BJ (cell line): ENCODE measurements around the gene ULK3. TPM values are rescaled to one million over a fixed set of nuclear protein-coding genes. Genes with fewer than 3 reads are reported as not detected.

Experiments used
- CTCF ChIA-PET: fragments of 350-600 bp; formaldehyde crosslinking; extraction: SDS; loops from one replicate; lab custom pipeline; 2021; ENCODE audit warnings: antibody characterized with exemption, inconsistent platforms; lab: Yijun Ruan, JAX
- POLR2A ChIA-PET: fragments of 300-600 bp; sonication (Branson Sonifier 250); formaldehyde crosslinking; extraction: SDS; loops from one replicate; lab custom pipeline; 2021; ENCODE audit warnings: antibody characterized with exemption; lab: Charles Lee
- DNase-seq: peaks from one replicate; pipeline ENCODE4 v3.0.0-alpha.2; 2011; ENCODE audit warnings: low read depth
- H3K27me3 ChIP-seq: 2 replicates; pipeline ENCODE4 v1.6.0; 2011; ENCODE audit warnings: low read length; ENCODE audit not compliant: control insufficient read depth, insufficient read depth
- H3K36me3 ChIP-seq: 2 replicates; pipeline ENCODE4 v1.5.1; 2011; ENCODE audit warnings: low read length; ENCODE audit not compliant: control insufficient read depth, insufficient read depth
- H3K4me3 ChIP-seq: 2 replicates; pipeline ENCODE4 v1.5.1; 2011; ENCODE audit warnings: low read depth, mild to moderate bottlenecking, control low read depth, low read length
- polyA plus RNA-seq: library from polyadenylated mRNA; depleted of rRNA; stranded (reverse); fragments of >200 nt; gene quantifications from 2 replicates; pipeline ENCODE4 v1.2.3, GENCODE V29; 2011
- TF ChIP-seq, protein P1 (sequence below): IDR thresholded peaks from 2 replicates; pipeline ENCODE4 v1.5.1; 2011; ENCODE audit warnings: low read depth, mild to moderate bottlenecking, control low read depth, inconsistent platforms, low read length, moderate library complexity; ENCODE audit not compliant: insufficient read depth

Gene ULK3
- polyA plus RNA-seq, 1 experiment, result 20.1 TPM

DNA sequence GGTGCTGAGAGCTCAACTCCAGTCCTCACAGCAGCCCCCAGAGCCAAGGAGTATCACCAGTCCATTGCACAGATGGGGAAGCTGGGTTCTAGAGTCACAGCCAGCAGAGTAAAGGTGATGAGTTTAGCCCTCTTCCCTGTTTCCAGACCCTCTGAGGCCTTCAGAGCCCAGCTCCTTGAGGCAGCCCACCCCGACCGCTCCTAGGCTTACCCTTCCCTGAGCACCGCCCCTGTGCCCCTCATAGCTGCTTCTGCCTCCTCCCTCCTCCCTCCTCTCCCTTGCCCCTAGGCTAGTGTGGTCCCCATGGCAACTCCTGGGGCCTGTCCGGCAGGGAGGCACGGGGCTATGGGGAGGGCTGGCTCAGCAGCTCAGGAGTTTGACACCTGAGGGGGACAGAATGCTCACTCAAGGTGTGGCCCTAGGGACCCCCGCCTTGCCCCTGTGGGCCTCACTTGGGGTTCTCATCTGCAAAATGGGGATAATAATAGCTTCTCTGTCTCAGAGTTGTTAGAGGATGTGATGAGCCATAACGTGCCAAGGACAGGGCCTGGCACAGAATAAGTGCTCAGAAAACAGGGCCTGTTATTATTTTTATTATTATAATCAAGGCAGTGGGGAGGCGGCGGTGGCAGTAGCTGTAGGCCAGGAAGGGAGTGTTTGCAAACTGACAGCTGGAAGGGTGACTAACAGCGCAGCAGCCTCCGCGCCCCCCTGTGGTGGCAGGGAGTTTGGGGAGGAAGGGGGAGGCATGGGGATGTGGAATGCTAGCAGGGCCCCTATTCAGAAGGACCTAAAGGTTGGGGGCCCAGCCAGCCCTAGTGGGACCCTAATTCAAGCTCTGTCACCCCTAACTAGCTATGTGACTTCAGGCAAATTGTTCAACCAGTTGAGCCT, 49.6 kb downstream of the ULK3 start:
- no peak for DNase-seq
- H3K27me3 ChIP-seq, result no peaks in the 10 kb centered on the region
- ChIA-PET POLR2A (interaction anchor here (0.6 kb wide), 1 partner anchor 264 kb away, joined by 5 read pairs; no protein-coding TSS in a partner anchor), CTCF (interaction anchor here (0.6 to 9.7 kb wide), 9 partner anchors 12 to 162 kb away, joined by 3 to 62 read pairs (median 4); partner anchors contain the start of gene CSK)
- no peaks in the 10 kb centered on the region; the same call in 1 of the 2 replicates for H3K36me3 ChIP-seq
- H3K4me3 ChIP-seq, result no peak overlapping the region
- TF ChIP-seq, protein P1, sequence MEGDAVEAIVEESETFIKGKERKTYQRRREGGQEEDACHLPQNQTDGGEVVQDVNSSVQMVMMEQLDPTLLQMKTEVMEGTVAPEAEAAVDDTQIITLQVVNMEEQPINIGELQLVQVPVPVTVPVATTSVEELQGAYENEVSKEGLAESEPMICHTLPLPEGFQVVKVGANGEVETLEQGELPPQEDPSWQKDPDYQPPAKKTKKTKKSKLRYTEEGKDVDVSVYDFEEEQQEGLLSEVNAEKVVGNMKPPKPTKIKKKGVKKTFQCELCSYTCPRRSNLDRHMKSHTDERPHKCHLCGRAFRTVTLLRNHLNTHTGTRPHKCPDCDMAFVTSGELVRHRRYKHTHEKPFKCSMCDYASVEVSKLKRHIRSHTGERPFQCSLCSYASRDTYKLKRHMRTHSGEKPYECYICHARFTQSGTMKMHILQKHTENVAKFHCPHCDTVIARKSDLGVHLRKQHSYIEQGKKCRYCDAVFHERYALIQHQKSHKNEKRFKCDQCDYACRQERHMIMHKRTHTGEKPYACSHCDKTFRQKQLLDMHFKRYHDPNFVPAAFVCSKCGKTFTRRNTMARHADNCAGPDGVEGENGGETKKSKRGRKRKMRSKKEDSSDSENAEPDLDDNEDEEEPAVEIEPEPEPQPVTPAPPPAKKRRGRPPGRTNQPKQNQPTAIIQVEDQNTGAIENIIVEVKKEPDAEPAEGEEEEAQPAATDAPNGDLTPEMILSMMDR, result peak; percentile 24; the same call in 1 of the 2 replicates

DNA sequence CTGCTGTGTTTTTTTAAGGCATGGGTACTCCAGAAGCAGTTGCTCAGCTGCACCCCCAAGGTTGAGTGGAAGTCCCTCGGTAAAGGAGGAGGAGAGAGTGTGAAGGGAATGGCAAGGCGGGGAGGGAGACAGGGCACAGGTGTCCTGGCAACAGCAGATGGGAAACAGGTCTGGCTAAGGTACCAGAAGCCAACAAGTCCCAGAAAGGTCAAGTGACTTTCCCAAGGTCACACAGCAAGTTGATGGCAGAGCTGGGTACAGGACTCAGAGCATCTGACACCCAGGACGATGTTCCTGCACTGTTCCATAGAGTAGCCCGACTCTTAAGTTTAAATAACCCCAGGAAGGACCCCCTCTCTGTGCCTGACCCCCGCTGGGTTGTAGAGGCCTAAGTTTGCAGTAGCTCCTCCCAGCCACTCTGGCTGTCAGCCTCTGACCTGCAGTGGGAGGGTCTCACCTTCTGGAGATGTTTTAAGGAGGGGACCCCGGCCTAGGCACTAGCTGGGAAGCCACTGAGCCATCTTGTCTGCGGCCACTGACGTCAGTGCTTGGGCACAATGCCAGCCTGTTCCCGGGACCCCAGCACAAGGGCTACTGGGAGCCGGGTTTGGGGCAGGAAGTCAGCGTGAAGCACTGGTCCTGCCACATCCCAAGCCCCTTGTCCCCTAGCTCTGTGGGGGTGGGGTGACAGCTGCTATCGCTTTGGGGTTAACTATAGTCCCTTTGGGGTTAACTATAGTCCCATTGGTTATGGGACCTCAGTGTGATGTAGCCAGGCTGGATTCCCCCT, 50.5 kb downstream of the ULK3 start:
- ChIA-PET CTCF (interaction anchor here (0.6 to 9.7 kb wide), 6 partner anchors 8 to 161 kb away, joined by 3 to 62 read pairs (median 13); partner anchors contain the start of gene CSK), POLR2A (no interaction called here)
- no peak for DNase-seq
- TF ChIP-seq, protein P1, result no peak
- H3K36me3 ChIP-seq, result no peaks in the 10 kb centered on the region; the same call in 1 of the 2 replicates
- H3K4me3 ChIP-seq, result no peak overlapping the region
- no peaks in the 10 kb centered on the region for H3K27me3 ChIP-seq

DNA sequence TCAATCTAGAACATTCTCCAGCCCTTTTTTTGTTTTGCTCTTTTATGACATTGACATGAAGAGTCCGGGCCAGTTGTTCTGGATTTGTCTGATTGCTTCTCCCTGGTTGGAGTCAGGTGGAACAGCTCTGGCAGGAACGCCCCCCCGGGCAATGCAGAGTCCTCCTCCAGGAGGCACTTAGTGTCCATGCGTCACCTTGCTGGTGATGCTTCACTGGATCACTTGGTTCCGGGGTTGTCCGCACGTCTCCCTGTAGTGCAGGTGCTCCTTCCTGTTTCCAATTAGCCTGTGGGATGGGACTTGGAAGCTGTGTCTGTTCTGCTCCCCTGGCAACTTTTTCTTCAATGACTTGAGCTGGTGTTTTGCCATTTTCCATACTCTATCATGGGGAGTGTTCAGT, 51.3 kb downstream of the ULK3 start:
- TF ChIP-seq, protein P1, result no peak
- CTCF ChIA-PET, result interaction anchor here (1.1 to 9.7 kb wide), 4 partner anchors 9 to 23 kb away, joined by 3 to 62 read pairs (median 19); partner anchors contain the start of gene CSK
- no peaks in the 10 kb centered on the region for H3K27me3 ChIP-seq
- POLR2A ChIA-PET, result no interaction called here
- H3K4me3 ChIP-seq, result no peak overlapping the region
- DNase-seq, result no peak
- H3K36me3 ChIP-seq, result no peaks in the 10 kb centered on the region; the same call in 1 of the 2 replicates

DNA sequence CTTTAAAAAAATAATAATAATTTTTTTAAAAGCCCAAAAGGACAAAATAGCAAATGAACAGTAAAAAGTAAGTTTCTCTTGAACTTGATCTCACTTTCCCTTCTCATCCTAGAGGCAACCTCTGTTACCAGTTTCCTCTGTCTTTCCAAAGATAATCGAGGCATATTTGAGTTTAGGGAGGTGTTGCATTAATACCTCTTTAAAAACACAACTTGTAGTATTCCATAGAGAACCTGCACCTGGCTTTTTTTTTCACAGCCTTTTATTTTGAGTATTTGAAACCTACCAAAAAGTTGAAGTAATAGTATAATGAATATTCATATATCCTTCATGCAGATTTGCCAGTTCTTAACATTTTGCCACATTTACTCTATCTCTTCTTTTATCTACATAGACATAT, 51.9 kb downstream of the ULK3 start:
- Histone ChIP-seq H3K27me3 (no peaks in the 10 kb centered on the region), H3K36me3 (no peaks in the 10 kb centered on the region; the same call in 1 of the 2 replicates), H3K4me3 (no peak overlapping the region)
- DNase-seq, result no peak
- POLR2A ChIA-PET, result no interaction called here
- TF ChIP-seq, protein P1, result no peak
- CTCF ChIA-PET, result interaction anchor here (1.1 to 9.7 kb wide), 4 partner anchors 9 to 160 kb away, joined by 3 to 62 read pairs (median 14); partner anchors contain the start of gene CSK
